ENCODE measurements around the gene PEX1. TPM values are rescaled to one million over a fixed set of nuclear protein-coding genes. Genes with fewer than 3 reads are reported as not detected.
A peak's percentile ranks its signal among the peaks of the same experiment; 100 is the strongest.
"Not testable (repeated sequence)": the region's sequence is repeated elsewhere in the genome, so short reads cannot be mapped to it uniquely, and the experiment has no call there.

PEX1 gene
- polyA plus RNA-seq, 3 donors = 29.5 to 49.8 (median 38.5) TPM

DNA sequence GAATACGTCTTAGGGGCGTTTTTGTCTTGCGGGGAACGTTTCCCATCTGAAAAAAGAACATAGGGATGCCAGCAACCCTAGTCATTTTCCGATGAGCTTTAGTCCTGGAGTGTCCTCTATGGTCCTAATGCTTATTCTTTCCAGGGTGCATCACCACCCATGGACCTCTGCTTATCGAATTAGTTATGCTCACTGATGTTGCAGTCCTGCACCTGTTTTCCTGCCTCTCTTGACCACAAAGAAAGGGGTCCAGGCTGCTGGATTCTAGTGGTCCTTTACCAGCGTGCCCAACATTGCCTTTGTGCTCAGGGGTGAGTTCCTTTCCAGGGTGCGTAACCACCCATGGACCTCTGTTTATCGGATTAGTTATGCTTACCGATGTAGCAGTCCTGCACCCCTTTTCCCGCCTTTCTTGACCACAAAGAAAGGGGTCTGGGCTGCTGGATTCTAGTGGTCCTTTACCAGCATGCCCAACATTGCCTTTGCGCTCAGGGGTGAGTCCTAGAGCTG, 53.0 kb downstream of the PEX1 start:
- not testable (repeated sequence) for DNase-seq (ENCODE audit: extremely low read depth in 1 of 11, low read depth in 9 of 11, low spot score in 4 of 11)

DNA sequence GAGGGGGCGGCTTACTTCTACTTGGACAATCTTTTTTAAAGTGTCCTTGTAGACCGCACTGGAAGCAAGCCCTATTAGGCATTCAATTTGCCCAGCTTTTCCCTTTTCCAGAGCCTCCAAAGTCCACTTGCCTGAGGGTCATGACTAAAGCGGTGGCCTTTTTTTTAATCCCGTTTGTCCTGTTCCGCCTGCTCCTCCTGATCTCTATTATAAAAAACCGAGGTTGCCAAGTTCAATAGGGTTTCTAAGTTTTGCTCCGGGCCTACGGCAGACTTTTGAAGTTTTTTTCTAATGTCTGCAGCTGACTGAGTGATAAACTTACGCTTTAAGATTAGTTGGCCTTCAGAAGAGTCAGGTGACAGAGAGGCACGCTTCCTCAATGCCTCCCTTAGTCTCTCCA, 54.3 kb downstream of the PEX1 start:
- DNase-seq (ENCODE audit: extremely low read depth in 1 of 11, low read depth in 9 of 11, low spot score in 4 of 11) = not testable (repeated sequence)

GRCh38 chr7:92468589-92468988, 59.7 kb downstream of the PEX1 start:
- not testable (repeated sequence) for DNase-seq (ENCODE audit: extremely low read depth in 1 of 11, low read depth in 9 of 11, low spot score in 4 of 11)

DNA sequence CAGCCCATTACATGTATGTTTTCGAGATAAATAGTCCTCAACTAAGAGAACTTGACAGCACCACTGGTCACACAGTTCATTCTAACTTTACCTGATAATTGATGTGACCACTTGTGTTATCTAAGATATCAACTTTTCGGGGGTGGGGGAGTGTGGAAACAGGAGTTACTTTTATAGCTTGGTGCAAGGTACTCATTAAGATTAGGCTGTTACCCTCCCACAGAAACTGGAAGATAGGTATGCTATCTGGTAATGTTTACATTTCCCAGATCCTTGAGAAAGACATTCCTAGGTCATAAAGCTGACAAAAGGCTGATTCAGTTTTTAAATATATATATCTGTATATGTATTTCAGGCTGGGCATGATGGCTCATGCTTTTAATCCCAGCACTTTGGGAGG, 61.6 kb downstream of the PEX1 start:
- DNase-seq (ENCODE audit: extremely low read depth in 1 of 11, low read depth in 9 of 11, low spot score in 4 of 11) = no peak

DNA sequence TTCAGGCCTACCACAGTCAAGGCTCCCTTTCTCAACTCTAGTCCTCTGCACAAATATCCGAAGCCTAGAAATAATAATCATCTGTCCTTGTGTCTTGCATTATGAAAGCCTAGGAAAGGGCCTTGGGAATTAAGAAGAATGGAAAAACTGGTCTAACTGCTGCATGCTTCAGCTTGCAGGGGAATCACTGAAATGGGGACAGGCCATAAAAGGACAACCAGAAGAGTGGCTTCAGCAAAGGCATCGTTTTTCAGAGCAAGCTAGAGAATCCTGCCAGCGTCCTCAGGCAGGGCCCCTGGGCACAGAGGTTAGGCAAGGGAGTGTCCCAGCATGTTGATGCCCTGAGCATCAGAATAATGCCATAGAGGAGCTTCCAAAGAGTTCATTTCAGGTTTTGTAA, 63.8 kb downstream of the PEX1 start:
- no peak for DNase-seq (ENCODE audit: extremely low read depth in 1 of 11, low read depth in 9 of 11, low spot score in 4 of 11)

GRCh38 chr7:92462560-92462959, 65.8 kb downstream of the PEX1 start:
- no peak for DNase-seq (ENCODE audit: extremely low read depth in 1 of 11, low read depth in 9 of 11, low spot score in 4 of 11)

DNA sequence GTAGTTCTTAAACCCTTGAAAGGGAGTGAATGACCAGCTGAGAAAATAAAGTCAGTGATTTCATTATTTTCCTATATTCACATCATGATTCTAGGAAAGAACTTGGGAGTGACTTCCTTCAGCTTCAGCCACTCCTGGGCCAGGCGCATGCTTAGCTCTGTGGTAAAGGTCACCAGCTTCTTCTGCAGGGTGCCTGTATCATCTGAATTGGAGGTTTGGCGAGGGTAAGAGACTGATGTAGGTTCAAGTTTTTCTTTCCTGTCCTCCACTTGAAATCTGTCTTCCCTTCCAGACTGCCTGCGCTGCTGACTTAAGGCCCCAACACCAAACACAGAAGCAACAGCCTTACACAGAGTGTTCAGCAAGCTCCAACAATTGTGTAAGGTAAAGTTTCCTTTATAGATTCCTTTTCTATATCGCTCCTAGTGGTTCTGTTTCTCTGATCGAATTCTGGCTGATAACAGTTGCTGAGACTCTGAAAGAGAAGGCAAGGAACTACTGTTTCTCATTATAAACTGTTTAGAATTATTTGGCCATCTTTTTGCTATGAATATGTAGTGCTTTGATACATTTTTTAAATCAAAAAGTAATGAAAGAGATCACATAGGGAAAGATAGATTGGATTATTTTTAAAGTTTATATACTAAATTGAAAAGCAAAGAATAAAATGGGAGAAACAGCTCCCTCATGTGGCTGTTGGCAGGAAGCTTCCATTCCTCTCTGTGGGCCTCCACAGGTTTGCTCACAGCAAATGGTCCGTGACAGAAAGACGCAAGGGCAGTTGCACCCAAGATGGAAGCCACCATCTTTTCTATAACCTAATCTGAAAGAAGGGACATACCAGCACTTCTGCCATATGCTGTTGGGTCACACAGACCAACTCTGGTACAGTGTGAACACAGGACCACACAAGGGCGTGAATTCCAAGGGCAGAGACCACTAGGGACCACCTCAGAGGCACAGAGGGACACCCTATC, 67.0 kb downstream of the PEX1 start:
- DNase-seq (ENCODE audit: extremely low read depth in 1 of 11, low read depth in 9 of 11, low spot score in 4 of 11) = peak in 9 of 11 donors; percentile 4 to 37 (median 25)

DNA sequence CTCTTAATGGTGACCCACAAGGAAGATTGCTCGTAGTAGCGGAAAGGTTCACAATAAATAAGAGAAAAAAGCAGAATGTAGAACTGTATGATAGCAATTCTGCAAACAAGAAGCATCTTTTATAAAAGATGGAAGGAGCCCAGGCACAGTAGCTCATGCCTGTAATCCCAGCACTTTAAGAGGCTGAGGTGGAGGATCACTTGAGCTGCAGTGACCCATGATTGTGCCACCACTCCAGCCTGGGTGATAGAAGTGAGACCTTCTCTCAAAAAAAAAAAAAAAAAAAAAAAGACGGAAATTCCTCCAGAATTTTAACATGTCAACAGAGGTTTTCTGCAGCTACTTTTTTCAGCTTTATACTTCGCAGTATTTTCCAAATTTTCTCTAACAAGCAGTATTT, 67.8 kb downstream of the PEX1 start:
- DNase-seq (ENCODE audit: extremely low read depth in 1 of 11, low read depth in 9 of 11, low spot score in 4 of 11) = no peak

DNA sequence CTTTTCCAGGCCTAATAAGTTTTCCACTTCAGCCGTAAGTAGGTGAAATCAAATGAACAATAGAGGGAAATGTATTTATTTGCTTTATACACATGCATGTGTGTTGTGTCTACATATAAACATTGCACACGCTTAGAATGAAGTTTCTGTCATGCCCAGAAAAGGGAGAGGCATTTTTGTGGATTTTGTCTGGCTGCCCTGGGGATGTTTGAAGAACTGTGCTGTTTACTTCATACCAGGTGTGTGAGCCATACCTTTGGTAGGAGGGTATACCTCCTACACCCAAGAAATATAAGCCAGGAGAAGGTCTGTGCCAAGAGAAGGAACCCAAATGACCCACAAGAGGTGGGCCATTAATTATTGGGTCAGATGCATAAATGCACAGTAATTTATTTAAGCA, 68.2 kb downstream of the PEX1 start:
- no peak for DNase-seq (ENCODE audit: extremely low read depth in 1 of 11, low read depth in 9 of 11, low spot score in 4 of 11)

GRCh38 chr7:92456236-92456635, 72.1 kb downstream of the PEX1 start:
- no peak for DNase-seq (ENCODE audit: extremely low read depth in 1 of 11, low read depth in 9 of 11, low spot score in 4 of 11)

DNA sequence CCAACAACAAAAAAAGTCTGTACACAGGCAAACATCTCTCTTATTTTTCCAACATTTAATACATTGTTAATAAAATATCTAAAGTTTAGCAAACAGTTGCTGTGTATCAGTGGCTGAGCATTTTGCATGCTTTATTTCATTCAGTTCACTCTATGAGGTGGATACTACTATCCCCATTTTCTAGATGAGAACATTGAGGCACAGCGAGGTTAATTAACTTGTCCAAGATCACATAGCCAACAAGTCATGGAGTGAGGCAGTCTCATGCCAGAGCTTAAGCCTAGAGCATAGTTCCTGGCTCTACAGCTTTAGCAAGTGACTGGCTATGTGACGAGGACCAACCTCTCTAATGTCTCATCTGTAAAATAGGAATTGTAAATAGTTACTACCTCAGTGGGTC, 76.7 kb downstream of the PEX1 start:
- no peak for DNase-seq (ENCODE audit: extremely low read depth in 1 of 11, low read depth in 9 of 11, low spot score in 4 of 11)

- peak in 9 of 11 donors; percentile 16 to 62 (median 38) for DNase-seq (ENCODE audit: extremely low read depth in 1 of 11, low read depth in 9 of 11, low spot score in 4 of 11)
Measured at GRCh38 chr7:92448205-92448747, 80.0 kb downstream of the PEX1 start.

DNA sequence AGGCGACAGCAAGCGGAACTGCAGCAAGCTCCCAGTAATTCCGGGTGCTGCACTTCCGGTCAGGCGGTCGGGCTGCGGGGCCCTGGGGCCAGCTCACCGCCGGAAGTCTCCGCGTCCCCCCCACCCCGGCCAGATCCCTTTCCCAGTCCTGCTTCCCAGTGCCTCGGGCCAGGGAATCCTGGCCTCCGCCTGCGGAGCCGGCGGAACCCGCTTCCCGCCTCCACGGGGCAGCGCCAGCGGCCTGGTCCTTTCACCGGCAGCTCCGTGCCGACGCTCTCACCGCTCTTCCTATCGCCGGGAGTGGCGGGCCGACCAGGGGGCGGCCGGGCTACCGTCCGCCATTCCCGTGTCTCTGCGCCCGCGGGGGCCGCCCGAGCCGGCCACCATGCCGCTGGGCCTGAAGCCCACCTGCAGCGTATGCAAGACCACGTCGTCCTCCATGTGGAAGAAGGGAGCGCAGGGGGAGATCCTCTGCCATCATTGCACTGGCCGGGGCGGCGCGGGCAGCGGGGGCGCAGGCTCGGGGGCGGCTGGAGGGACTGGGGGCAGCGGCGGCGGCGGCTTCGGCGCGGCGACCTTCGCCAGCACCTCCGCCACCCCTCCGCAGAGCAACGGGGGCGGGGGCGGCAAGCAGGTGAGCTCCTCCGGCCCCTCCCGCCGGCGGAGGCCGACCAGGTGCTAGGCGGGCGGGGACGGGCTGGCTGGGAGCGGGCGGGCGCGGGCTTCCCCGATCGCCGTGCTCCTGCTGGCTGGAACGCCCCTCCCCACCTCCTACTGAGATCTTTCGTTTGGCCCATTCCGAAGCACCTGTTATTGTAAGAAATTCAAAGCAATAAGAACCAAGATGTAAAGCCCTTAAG, 80.7 kb downstream of the PEX1 start, which contains the start of gene GATAD1:
Gene GATAD1, plus strand, starts transcription at position 138 of the 860 bp plus-strand sequence. Its CDS starts 248 bp downstream, at position 386.
- DNase-seq (ENCODE audit: extremely low read depth in 1 of 11, low read depth in 9 of 11, low spot score in 4 of 11) = peak; percentile 80 to 92 (median 87)

- DNase-seq (ENCODE audit: extremely low read depth in 1 of 11, low read depth in 9 of 11, low spot score in 4 of 11) = no peak
Measured at GRCh38 chr7:92446869-92447344, 81.4 kb downstream of the PEX1 start.

DNA sequence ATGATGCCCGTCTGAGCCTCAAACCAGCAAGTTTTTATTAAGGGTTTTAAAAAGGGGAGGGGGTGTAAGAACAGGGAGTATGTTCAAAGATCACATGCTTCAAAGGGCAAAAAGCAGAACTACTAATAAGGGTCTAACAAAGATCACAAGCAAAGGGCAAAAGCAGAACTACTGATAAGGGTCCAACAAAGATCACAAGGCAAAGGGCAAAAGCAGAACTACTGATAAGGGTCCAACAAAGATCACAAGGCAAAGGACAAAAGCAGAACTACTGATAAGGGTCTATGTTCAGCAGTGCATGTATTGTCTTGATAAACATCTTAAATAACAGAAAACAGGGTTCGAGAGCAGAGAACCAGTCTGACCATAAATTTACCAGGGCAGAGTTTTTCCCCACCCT, 85.6 kb downstream of the PEX1 start:
- DNase-seq (ENCODE audit: extremely low read depth in 1 of 11, low read depth in 9 of 11, low spot score in 4 of 11) = not testable (repeated sequence)

GRCh38 chr7:92437956-92438491, 90.3 kb downstream of the PEX1 start:
- no peak for DNase-seq (ENCODE audit: extremely low read depth in 1 of 11, low read depth in 9 of 11, low spot score in 4 of 11)
